Activated naive CD4-positive, alpha-beta T cell (primary cell): ENCODE measurements around the gene KAT14.
"Not testable (repeated sequence)": the region's sequence is repeated elsewhere in the genome, so short reads cannot be mapped to it uniquely, and the experiment has no call there.

Experiments used
- DNase-seq, 4 experiments: peaks; one replicate each; lab custom pipeline; 2025; lab: John Stamatoyannopoulos, UW

The KAT14 gene

GRCh38 chr20:18164356-18164755 lies 26.7 kb downstream of the KAT14 start:
- DNase-seq, result no peak

GRCh38 chr20:18165553-18165952 lies 27.9 kb downstream of the KAT14 start:
- DNase-seq, result no peak

GRCh38 chr20:18166241-18166881 lies 28.7 kb downstream of the KAT14 start:
- no peak for DNase-seq

GRCh38 chr20:18166950-18167349 lies 29.3 kb downstream of the KAT14 start:
- no peak for DNase-seq

- DNase-seq, result no peak
Measured at GRCh38 chr20:18172379-18172778, 34.7 kb downstream of the KAT14 start.

- DNase-seq, result no peak
Measured at GRCh38 chr20:18174906-18175683, 37.4 kb downstream of the KAT14 start.

GRCh38 chr20:18176318-18176785 lies 38.7 kb downstream of the KAT14 start:
- no peak for DNase-seq

- not testable (repeated sequence) for DNase-seq
Measured at GRCh38 chr20:18180366-18180765, 42.7 kb downstream of the KAT14 start.

GRCh38 chr20:18180815-18181214 lies 43.2 kb downstream of the KAT14 start:
- DNase-seq, result no peak

- DNase-seq, result no peak
Measured at GRCh38 chr20:18187020-18187419, 49.4 kb downstream of the KAT14 start.

GRCh38 chr20:18188434-18188833 lies 50.8 kb downstream of the KAT14 start:
- no peak for DNase-seq

- no peak for DNase-seq
Measured at GRCh38 chr20:18190338-18191233, 52.9 kb downstream of the KAT14 start.

GRCh38 chr20:18191306-18191705 lies 53.6 kb downstream of the KAT14 start:
- no peak for DNase-seq

- DNase-seq, result not testable (repeated sequence)
Measured at GRCh38 chr20:18194461-18194860, 56.8 kb downstream of the KAT14 start.

- DNase-seq, result no peak
Measured at GRCh38 chr20:18195931-18196330, 58.3 kb downstream of the KAT14 start.

- DNase-seq, result no peak
Measured at GRCh38 chr20:18197382-18198070, 59.9 kb downstream of the KAT14 start.

GRCh38 chr20:18202966-18203365 lies 65.3 kb downstream of the KAT14 start:
- DNase-seq, result no peak

GRCh38 chr20:18203700-18204099 lies 66.0 kb downstream of the KAT14 start:
- not testable (repeated sequence) for DNase-seq

- no peak for DNase-seq
Measured at GRCh38 chr20:18213002-18213401, 75.3 kb downstream of the KAT14 start.

- no peak for DNase-seq
Measured at GRCh38 chr20:18215566-18215965, 77.9 kb downstream of the KAT14 start.

GRCh38 chr20:18218280-18218679 lies 80.6 kb downstream of the KAT14 start:
- DNase-seq, result no peak

- no peak for DNase-seq
Measured at GRCh38 chr20:18223409-18223808, 85.7 kb downstream of the KAT14 start.
